GM12865 (cell line): ENCODE data around the gene SYT13.

Experiments
- DNase-seq: peaks from one replicate; pipeline ENCODE4 v3.0.0; 2010; ENCODE audit warnings: low read depth
- H3K4me3 ChIP-seq: 2 replicates; pipeline ENCODE4 v1.5.1; 2011; ENCODE audit warnings: mild to moderate bottlenecking, low read depth, low read length, control low read depth
- TF ChIP-seq, protein P1 (sequence below): IDR thresholded peaks from 2 replicates; pipeline ENCODE4 v1.5.1; 2011; ENCODE audit warnings: low read length, control low read depth, low read depth, inconsistent platforms; ENCODE audit not compliant: insufficient read depth; ENCODE audit errors: missing control alignments

SYT13 gene

DNA sequence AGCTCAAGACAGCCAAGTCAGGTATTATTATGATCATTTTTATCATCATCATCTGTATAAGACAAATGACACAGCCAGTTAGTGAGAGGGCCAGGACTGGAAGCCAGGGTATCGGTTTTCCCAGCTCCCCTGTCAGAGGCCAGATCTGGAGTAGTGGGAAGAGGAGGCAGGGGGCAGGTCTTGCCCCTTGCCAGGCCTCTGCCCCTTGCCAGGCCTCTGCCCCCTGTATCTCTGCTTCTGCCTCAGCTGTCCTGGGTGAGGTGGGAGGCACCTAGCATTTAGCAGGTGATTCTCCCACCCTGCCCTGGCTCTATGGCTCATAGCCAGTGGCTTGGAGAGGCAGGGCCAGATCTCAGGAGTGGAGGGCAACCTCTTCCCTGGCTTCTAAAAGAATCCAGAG is 72.4 kb downstream of the SYT13 start:
- DNase-seq = no peak
- TF ChIP-seq, protein P1, sequence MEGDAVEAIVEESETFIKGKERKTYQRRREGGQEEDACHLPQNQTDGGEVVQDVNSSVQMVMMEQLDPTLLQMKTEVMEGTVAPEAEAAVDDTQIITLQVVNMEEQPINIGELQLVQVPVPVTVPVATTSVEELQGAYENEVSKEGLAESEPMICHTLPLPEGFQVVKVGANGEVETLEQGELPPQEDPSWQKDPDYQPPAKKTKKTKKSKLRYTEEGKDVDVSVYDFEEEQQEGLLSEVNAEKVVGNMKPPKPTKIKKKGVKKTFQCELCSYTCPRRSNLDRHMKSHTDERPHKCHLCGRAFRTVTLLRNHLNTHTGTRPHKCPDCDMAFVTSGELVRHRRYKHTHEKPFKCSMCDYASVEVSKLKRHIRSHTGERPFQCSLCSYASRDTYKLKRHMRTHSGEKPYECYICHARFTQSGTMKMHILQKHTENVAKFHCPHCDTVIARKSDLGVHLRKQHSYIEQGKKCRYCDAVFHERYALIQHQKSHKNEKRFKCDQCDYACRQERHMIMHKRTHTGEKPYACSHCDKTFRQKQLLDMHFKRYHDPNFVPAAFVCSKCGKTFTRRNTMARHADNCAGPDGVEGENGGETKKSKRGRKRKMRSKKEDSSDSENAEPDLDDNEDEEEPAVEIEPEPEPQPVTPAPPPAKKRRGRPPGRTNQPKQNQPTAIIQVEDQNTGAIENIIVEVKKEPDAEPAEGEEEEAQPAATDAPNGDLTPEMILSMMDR = no peak
- H3K4me3 ChIP-seq = no peak overlapping the region

DNA sequence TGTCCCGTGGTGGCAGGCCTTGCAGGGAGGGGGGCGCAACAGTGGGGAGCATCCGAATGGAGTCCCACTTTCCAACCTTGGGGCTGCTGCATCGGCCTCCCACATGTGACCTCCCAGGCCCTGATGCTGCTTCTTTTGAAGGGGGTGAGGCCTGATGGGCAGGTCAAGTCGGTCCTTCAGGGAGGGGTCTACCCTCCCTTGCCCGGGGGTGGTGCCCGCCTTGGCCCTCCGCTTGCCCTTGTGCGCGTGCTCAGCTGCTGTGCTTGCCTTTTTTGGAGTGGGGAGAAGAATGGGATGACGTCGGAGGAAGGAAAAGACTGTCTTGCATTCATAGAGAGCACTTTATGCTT is 72.8 kb downstream of the SYT13 start:
- no peak for DNase-seq
- TF ChIP-seq, protein P1 = no peak
- no peak overlapping the region for H3K4me3 ChIP-seq

DNA sequence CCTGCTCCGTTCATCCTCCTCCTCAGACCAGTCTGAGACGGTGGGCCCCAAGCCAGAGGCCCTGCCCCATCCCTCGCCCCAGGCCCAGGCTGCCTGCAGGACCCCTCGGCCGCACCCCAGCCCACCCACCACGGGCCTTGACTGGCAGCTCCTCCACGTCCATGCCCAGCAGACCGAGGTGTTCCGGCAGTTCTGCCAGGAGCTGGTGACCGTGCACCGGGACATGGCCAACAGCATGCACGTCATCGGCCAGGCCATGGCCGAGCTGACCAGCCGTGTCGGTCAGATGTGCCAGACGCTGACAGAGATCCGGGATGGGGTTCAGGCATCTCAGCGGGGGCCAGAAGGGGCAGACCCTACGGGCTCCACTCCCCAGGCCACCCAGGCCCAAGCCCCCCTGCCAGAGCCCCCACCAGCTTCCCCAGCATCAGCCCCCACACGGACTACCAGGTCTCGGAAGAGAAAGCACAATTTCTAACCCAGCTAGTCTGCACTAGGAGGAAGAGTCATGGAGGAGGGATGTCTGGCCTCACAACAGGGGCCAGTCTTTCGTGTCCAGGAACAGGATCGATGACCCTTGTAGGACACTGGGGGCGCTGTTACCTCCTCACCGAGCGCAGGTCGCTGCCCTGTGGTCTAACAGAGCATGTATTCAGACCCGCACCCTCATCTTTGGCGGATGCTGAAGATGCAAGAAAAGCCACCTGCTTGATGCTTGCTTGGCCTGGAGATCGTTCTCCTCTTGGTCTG is 73.4 kb downstream of the SYT13 start:
- no peak overlapping the region for H3K4me3 ChIP-seq
- no peak for DNase-seq
- TF ChIP-seq, protein P1 = no peak

DNA sequence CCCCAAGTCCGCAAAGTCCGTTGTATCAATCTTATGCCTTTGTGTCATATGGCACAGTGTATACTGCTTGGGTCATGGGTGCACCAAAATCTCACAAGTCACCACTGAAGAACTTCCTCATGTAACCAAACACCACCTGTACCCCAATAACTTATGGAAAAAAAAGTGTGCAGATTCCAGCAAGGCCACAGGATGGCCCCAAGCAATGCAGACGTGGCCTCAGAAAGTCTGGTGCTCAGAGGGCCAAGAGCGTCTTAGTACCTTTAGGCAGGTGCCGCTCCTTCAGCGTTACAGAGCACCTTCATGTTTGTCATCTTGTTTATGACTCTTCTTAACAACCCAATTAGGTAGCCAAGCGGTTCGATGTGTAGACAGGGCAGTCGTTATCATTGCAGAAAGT is 74.4 kb downstream of the SYT13 start:
- DNase-seq = no peak
- H3K4me3 ChIP-seq = no peak overlapping the region
- TF ChIP-seq, protein P1 = no peak

DNA sequence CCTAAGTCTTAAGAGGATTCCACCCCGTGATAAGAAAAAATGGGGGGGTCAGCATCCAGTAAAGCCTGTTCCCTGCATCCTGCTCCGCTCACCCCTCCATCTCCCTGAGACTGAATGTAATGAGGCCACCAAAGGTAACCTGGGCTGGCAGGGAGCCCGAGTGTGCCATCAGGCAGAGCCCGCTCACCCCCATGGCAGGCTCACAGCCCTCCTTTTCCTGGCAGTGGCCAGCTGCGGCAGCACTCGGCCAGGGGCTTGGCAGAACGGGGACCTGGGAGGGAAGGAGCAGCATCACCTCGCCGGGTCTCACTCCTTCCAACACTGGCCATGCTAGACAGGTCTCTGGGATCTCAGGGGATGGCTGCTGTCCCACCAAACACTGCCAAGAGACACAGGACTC is 75.3 kb downstream of the SYT13 start:
- no peak for DNase-seq
- no peak overlapping the region for H3K4me3 ChIP-seq
- TF ChIP-seq, protein P1 = no peak

DNA sequence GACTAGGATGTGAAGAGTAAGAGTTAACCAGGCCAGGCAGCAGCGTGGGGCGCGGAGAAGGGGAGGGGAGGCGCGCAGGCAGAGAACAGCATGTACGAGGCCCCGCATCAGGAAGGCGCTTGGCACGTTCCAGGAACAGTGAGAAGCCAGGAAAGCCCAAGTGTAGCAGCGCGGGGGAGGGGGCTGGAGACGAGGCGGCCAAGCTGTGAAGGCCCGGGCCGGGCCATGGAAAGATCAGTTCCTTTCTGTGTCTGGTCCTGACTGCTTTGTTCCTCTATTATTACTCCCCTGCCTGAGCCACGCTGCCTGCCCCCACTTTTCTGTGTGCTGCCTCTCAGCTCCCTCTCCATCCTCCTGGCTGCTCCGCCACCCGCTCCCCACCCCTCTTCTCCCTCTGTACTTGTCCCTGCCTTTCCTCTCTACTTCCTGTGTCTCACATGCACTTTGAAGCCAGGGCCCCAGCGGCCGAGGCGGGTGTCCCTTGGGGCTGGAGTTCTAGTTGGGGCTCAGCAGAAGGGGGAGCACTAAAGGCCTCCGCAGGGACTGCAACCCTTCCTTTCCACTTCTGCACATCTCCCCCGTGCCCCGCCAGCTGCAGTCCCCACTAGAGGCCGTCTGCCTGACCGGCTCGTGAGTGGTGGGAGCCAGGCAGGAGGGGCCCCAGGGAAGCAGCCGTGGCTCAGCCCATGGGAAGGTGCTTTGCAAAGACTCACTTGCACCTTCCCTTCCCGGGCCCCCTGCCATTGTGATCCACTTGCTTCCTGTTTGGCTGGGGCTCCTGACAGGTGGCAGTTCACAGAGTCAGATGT is 76.0 kb downstream of the SYT13 start:
- DNase-seq = peak; percentile 11

More for the DNA sequence above, 76.0 kb downstream of the SYT13 start:
- no peak overlapping the region for H3K4me3 ChIP-seq
- TF ChIP-seq, protein P1 = no peak
